Fibroblast of skin of abdomen (primary cell): ENCODE data around the gene CDH22.
A peak's percentile ranks its signal among the peaks of the same experiment; 100 is the strongest.

Experiments used
- DNase-seq: peaks from one replicate; pipeline ENCODE4 v3.0.0-alpha.2; 2013

The CDH22 gene

GRCh38 chr20:46240065-46240464 is 68.2 kb downstream of the CDH22 start:
- no peak for DNase-seq

- DNase-seq: no peak
These were observed 70.6 kb downstream of the CDH22 start for GRCh38 chr20:46237736-46238135.

- no peak for DNase-seq
These were observed 71.1 kb downstream of the CDH22 start for GRCh38 chr20:46237227-46237626.

- no peak for DNase-seq
These were observed 73.2 kb downstream of the CDH22 start for GRCh38 chr20:46235077-46235476.

GRCh38 chr20:46233701-46234100 is 74.6 kb downstream of the CDH22 start:
- DNase-seq: no peak

GRCh38 chr20:46232539-46232938 is 75.8 kb downstream of the CDH22 start:
- no peak for DNase-seq

GRCh38 chr20:46230801-46231282 is 77.5 kb downstream of the CDH22 start:
- DNase-seq: peak; percentile 17

- DNase-seq: no peak
These were observed 78.2 kb downstream of the CDH22 start for GRCh38 chr20:46230106-46230491.

GRCh38 chr20:46229478-46230105 is 78.7 kb downstream of the CDH22 start:
- no peak for DNase-seq

- DNase-seq: no peak
These were observed 79.6 kb downstream of the CDH22 start for GRCh38 chr20:46228670-46229069.

- DNase-seq: no peak
These were observed 81.0 kb downstream of the CDH22 start for GRCh38 chr20:46227272-46227767.

- DNase-seq: no peak
These were observed 81.7 kb downstream of the CDH22 start for GRCh38 chr20:46226602-46227001.

- DNase-seq: no peak
These were observed 85.7 kb downstream of the CDH22 start for GRCh38 chr20:46222521-46223007.

- DNase-seq: no peak
These were observed 87.0 kb downstream of the CDH22 start for GRCh38 chr20:46221256-46221833.

GRCh38 chr20:46220455-46221207 is 87.7 kb downstream of the CDH22 start:
- no peak for DNase-seq

- no peak for DNase-seq
These were observed 88.4 kb downstream of the CDH22 start for GRCh38 chr20:46219920-46220319.

GRCh38 chr20:46219190-46219589 is 89.1 kb downstream of the CDH22 start:
- DNase-seq: no peak

GRCh38 chr20:46218656-46219055 is 89.6 kb downstream of the CDH22 start:
- DNase-seq: no peak

- no peak for DNase-seq
These were observed 90.7 kb downstream of the CDH22 start for GRCh38 chr20:46217583-46217982.

- no peak for DNase-seq
These were observed 91.4 kb downstream of the CDH22 start for GRCh38 chr20:46216770-46217464.

- peak; percentile 35 for DNase-seq
These were observed 92.2 kb downstream of the CDH22 start for GRCh38 chr20:46215913-46216707.
